Measurements from ENCODE around the gene NEU3.

DNA sequence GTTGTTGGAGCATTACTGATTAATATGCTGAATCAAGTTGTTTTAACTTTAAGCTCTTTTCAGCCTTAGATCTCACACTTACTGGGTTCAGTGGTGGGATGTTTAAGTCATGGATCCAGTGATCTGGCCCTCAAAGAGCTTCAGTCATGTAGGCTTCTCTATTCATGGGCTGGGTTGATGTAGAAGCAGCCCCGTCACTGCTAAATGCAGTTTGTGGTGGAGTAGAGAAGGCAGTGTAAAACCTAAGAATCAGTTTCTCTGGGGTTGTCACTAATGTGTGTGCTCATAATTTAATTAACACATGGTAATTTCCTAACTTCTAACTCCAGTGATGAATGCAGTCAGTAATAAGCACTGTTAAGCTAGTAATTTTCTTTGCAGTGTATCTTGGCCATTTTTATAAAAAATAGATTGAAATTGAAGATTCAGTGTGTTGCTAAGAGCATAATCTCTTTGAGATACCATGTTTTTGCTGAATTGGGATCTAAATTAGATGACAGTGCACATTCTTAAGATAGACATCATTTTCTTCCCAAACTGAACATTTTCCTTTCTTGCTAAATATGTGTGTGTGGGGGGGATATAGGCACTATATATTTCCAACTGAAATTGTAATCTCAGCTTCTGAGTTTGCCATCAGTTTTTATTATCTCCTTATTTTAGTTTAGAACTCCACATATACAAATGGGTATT, 30.6 kb upstream of the NEU3 start:
- TF ChIP-seq CTCF (IDR thresholded peaks at IDR 0.05): no peak
- no peak for TF ChIP-seq POLR2AphosphoS5 (IDR thresholded peaks at IDR 0.05; ENCODE audit: insufficient read depth in 1 of 2, low read depth in 1 of 2)
- TF ChIP-seq POLR2A (IDR thresholded peaks at IDR 0.05): no peak

Measured in vagina (tissue), 2 donors.